SH-SY5Y (cell line): Measurements from ENCODE around the gene VAMP2.

ENCODE experiments used
- GATA2 ChIP-seq: IDR thresholded peaks from 2 replicates; pipeline ENCODE4 v1.6.1; 2011; ENCODE audit warnings: mild to moderate bottlenecking, low read depth, low read length
- GATA3 ChIP-seq: IDR thresholded peaks from 2 replicates; pipeline ENCODE4 v1.6.1; 2011; ENCODE audit warnings: low read depth, mild to moderate bottlenecking, low read length, moderate library complexity

GRCh38 chr17:8142158-8142886 lies 20.4 kb downstream of the VAMP2 start:
- TF ChIP-seq GATA2 = no peak
- TF ChIP-seq GATA3 = no peak
